Pancreas (tissue), 10 donors: ENCODE data around the gene TRABD. TPM values are rescaled to one million over a fixed set of nuclear protein-coding genes. Genes with fewer than 3 reads are reported as not detected.
A peak's percentile ranks its signal among the peaks of the same experiment; 100 is the strongest.
"Not testable (repeated sequence)": the region's sequence is repeated elsewhere in the genome, so short reads cannot be mapped to it uniquely, and the experiment has no call there.

ENCODE experiments used
- ATAC-seq, 4 donors: fragments of 200-7000 bp; cut with Tn5 transposase; one replicate each; pipeline versions ENCODE4 v1.8.0 to v1.9.1; 2020; ENCODE audit warnings: mild to moderate bottlenecking in 4 of 4, moderate library complexity in 4 of 4
- DNase-seq, 6 donors: peaks; one replicate each; pipeline ENCODE4 v3.0.0-alpha.2; 2020
- FAIRE-seq: peaks from 2 replicates; lab custom pipeline; 2012; peaks lifted over from hg19 to GRCh38; lab: Jason Lieb, UNC
- H3K27ac ChIP-seq, 4 donors: fragments of 200-600 bp; sonication (generic); 1 replicate in 3 of 4; 2 replicates in 1 of 4; pipeline versions ENCODE4 v1.5.0 to v1.8.0; 2020
- H3K27me3 ChIP-seq, 4 donors: fragments of 200-600 bp; one replicate each; pipeline ENCODE4 v1.8.0; 2021
- H3K36me3 ChIP-seq, 3 donors: fragments of 200-600 bp; sonication (generic) in 1 of 3; one replicate each; pipeline versions ENCODE4 v1.5.0 to v1.8.0; 2020 to 2021
- H3K4me1 ChIP-seq, 3 donors: fragments of 200-600 bp; one replicate each; pipeline ENCODE4 v1.8.0; 2021
- H3K4me3 ChIP-seq, 4 donors: fragments of 200-600 bp; sonication (generic) in 2 of 4; one replicate each; pipeline versions ENCODE4 v1.5.0 to v1.8.0; 2020 to 2021
- H3K9me3 ChIP-seq, 4 donors: fragments of 200-600 bp; one replicate each; pipeline ENCODE4 v1.8.0; 2021
- WGBS, 2 donors: extraction: QIAGEN DNeasy Blood & Tissue Kit; methylation state at CpG; one replicate each; pipeline ENCODE4 v1.1.7; 2013; 5-methylcytosine and 5-hydroxymethylcytosine counted together
- intact Hi-C, 3 donors: fragments of 100-400 bp; cut with DNase I; formaldehyde crosslinking; loops; one replicate each; pipeline versions ENCODE4 v1.11.1 to v1.14.2; 2022
- polyA plus RNA-seq, 2 donors: library from polyadenylated mRNA; stranded (reverse); fragments of 200-250 nt; gene quantifications; one replicate each; pipeline ENCODE4 v1.2.3, GENCODE V29; 2013
- total RNA-seq, 6 donors: library from RNA; stranded (reverse); fragmentation: NEBNext Ultra II Directional in 4 of 6; extraction: Animal tissue kit (Norgen Biotek cat#: 25700) in 4 of 6; gene quantifications; one replicate each; pipeline versions ENCODE4 v1.2.1 to v1.2.4, GENCODE V29; 2021 to 2023
- TF ChIP-seq, protein P1 (sequence below), 4 donors: fragments of 200-600 bp; sonication (generic) in 3 of 4; IDR thresholded peaks; one replicate each; pipeline versions ENCODE4 v1.5.0 to v1.8.0; 2021; ENCODE audit warnings: antibody characterized with exemption in 4 of 4
- donor health status: healthy with polysubstance abuse.
- donor health status: DM: no; HTN: no; CAD: no; lungs with moderate emphysema.
- donor health status: DM: no; HTN: no; CAD: no.
- donor health status: control.
- donor health status: control.
- donor health status: Bipolar disorder and iron deficiency.
- donor health status: DM: yes; HTN: yes; CAD: no.
- donor health status: DM: no; HTN: no; CAD: no.
- donor health status: DM: no; HTN: no; CAD: no.
- donor health status: DM: yes; HTN: yes; CAD: no.

Gene TRABD, protein sequence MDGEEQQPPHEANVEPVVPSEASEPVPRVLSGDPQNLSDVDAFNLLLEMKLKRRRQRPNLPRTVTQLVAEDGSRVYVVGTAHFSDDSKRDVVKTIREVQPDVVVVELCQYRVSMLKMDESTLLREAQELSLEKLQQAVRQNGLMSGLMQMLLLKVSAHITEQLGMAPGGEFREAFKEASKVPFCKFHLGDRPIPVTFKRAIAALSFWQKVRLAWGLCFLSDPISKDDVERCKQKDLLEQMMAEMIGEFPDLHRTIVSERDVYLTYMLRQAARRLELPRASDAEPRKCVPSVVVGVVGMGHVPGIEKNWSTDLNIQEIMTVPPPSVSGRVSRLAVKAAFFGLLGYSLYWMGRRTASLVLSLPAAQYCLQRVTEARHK
- total RNA-seq: 10 to 100 TPM; 25.9 to 64.1 (median 48.6) TPM
- 100 to 1,000 TPM; 104 to 107 TPM for polyA plus RNA-seq

DNA sequence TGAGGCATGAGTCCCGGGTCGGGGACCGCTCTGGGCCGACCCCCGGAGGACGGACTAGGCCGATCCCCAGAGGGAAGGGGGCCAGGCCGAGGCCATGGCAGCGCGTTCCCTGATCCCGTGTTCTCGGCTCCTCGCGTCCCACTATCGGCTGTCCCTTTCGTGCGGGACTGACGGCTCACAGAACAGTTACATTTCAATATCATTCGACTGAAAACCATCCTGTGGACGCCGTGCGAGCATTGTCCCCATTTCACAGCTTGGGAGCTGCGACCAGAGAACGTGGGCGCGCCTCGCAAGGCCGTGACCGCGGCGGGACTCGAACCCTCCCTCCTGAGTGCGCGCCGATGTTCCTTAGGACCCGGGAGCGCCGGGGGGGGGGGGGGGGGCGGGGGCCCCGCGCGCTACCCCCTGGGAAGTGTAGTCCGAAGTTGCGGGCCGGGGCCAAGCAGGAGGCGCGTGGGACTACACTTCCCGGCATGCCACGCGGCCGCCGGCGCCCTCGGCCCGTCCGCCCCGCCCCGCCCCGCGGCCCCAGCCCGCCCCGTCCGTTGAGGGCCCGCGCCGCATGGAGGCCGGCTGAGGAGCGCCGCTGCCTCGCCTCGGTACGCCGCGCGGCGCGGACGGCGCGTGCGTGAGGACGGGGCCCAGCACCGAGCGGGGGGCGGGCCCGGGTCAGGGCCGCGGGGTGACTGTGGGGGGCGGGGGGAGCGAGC is at the start of gene TRABD:
Gene TRABD, plus strand, starts transcription at position 539 of the 713 bp plus-strand sequence. CDS start 7,148 bp downstream, outside the sequence.
- no peaks in the 10 kb centered on the region for H3K9me3 ChIP-seq
- peaks cover 31 to 38% (median 35%) of the 10 kb centered on the region in 3 donors for H3K4me1 ChIP-seq
- TF ChIP-seq, protein P1, sequence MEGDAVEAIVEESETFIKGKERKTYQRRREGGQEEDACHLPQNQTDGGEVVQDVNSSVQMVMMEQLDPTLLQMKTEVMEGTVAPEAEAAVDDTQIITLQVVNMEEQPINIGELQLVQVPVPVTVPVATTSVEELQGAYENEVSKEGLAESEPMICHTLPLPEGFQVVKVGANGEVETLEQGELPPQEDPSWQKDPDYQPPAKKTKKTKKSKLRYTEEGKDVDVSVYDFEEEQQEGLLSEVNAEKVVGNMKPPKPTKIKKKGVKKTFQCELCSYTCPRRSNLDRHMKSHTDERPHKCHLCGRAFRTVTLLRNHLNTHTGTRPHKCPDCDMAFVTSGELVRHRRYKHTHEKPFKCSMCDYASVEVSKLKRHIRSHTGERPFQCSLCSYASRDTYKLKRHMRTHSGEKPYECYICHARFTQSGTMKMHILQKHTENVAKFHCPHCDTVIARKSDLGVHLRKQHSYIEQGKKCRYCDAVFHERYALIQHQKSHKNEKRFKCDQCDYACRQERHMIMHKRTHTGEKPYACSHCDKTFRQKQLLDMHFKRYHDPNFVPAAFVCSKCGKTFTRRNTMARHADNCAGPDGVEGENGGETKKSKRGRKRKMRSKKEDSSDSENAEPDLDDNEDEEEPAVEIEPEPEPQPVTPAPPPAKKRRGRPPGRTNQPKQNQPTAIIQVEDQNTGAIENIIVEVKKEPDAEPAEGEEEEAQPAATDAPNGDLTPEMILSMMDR (IDR thresholded peaks at IDR 0.05): no peak
- peak; percentile 64 to 83 (median 69) for ATAC-seq
- DNase-seq: peak; percentile 87 to 96 (median 92)
- peak within 1 kb of the TSS; percentile 37 to 71 (median 57) for H3K27ac ChIP-seq
- no peak for FAIRE-seq
- H3K27me3 ChIP-seq: no peaks in the 10 kb centered on the region
- WGBS, 2 donors: 2% methylated on average over 50 to 78 of the region's 90 CpGs
- H3K36me3 ChIP-seq: no peaks in the 10 kb centered on the region
- intact Hi-C loops: no loop called here
- H3K4me3 ChIP-seq: peak within 1 kb of the TSS; percentile 60 to 83 (median 72)

DNA sequence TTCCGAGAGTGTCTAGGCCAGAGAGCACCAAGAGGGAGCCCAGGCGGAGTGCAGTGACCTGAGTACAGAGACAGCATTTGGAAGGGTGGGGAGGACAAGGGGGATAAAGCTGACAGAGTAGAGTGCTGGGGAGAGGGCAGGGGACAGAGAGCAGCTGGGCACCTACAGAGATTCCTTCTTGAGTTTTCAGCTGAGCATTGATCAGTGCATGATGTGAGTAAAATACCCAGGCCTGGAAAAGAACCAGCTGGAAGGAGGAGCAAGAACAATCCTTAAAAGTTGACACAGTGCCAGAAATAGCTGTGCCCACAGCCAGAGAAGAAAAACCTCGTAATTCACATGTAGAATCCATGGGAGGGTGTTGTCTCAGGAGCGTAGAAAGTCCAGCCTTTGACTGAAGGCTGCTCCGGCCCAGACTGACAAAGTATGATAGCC is 49.1 kb upstream of the TRABD start:
- TF ChIP-seq, protein P1 (IDR thresholded peaks at IDR 0.05): no peak
- no peak for ATAC-seq

DNA sequence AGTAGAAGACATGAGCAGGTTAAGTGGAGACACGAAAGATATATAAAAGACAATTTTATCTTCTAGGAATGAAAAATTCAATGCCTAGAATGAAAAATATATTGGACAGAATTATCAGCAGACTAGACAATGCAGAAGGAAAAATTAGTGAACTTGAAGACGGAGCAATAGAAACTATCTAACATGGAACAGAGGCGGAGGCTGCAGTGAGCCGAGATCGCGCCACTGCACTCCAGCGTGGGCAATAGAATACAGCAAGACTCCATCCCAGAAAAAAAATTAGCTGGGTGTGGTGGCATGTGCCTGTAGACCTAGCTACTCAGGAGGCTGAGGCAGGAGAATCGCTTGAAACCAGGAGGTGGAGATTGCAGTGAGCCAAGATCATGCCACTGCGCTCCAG is 48.4 kb upstream of the TRABD start:
- FAIRE-seq, H3K27me3 ChIP-seq, DNase-seq, H3K36me3 ChIP-seq, H3K4me3 ChIP-seq, H3K27ac ChIP-seq, ATAC-seq, H3K9me3 ChIP-seq, H3K4me1 ChIP-seq, intact Hi-C loops: not testable (repeated sequence)
- 96 to 98% methylated on average over 9 of the region's 9 CpGs for WGBS, 2 donors

More for the DNA sequence above, 49.1 kb upstream of the TRABD start:
- no peak for DNase-seq
- Histone ChIP-seq H3K4me1 (no peaks in the 10 kb centered on the region), H3K27me3 (no peaks in the 10 kb centered on the region), H3K36me3 (no peaks in the 10 kb centered on the region), H3K27ac (no peak overlapping the region), H3K4me3 (no peak overlapping the region), H3K9me3 (no peaks in the 10 kb centered on the region)
- intact Hi-C loops: no loop called here
- no peak for FAIRE-seq
- WGBS, 2 donors: 68 to 74% methylated on average over 5 of the region's 5 CpGs

DNA sequence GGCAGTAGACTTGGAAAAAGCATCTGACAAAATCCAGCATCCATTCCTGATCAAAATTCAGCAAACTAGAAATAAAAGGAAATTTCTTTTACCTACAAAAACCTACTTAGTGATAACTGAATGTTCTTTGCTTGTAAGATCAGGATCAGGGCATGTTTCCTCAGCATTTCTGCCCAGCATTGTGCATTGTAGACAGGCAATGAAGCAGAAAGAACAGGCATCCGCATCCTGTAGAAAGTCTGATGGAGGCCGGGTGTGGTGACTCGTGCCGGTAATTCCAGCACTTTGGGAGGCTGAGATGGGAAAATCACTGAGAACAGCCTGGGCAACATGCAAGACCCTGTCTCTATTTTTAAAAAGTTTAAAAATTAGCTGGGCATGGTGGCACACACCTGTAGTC is 47.7 kb upstream of the TRABD start:
- no peak for ATAC-seq
- Histone ChIP-seq H3K27ac (no peak overlapping the region), H3K27me3 (no peaks in the 10 kb centered on the region), H3K4me1 (no peaks in the 10 kb centered on the region), H3K36me3 (no peaks in the 10 kb centered on the region), H3K4me3 (no peak overlapping the region), H3K9me3 (no peaks in the 10 kb centered on the region)
- intact Hi-C loops: no loop called here
- no peak for FAIRE-seq
- 94 to 95% methylated on average over 4 of the region's 4 CpGs for WGBS, 2 donors
- no peak for DNase-seq
- TF ChIP-seq, protein P1 (IDR thresholded peaks at IDR 0.05): no peak

DNA sequence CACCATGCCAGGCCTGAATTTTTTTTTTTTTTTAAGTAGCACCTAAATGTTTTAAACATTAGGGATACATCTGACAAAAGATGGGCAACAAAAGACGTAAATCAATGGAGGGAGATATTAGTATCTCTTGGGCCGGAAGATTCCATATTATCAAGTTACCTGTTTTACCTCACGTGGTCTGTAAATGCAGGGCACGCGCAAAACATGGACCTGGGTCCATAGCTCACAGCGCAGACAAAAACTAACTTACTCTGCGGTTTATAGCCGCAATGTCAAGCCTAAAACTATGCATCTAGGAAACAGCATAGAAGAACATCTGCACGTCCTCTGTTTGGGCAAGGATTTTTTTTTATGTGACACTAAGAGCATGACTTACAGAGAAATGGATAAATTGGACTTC is 46.7 kb upstream of the TRABD start:
- DNase-seq (no peak), ATAC-seq (no peak), FAIRE-seq (no peak)
- no peaks in the 10 kb centered on the region for H3K9me3 ChIP-seq
- no peak overlapping the region for H3K4me3 ChIP-seq
- no peak overlapping the region for H3K27ac ChIP-seq
- H3K36me3 ChIP-seq: no peaks in the 10 kb centered on the region
- H3K4me1 ChIP-seq: no peaks in the 10 kb centered on the region
- intact Hi-C loops: no loop called here
- H3K27me3 ChIP-seq: no peaks in the 10 kb centered on the region
- 91 to 92% methylated on average over 9 of the region's 9 CpGs for WGBS, 2 donors
- TF ChIP-seq, protein P1 (IDR thresholded peaks at IDR 0.05): no peak
